ENCODE results near the gene MIPEP. TPM values are rescaled to one million over a fixed set of nuclear protein-coding genes. Genes with fewer than 3 reads are reported as not detected.

Gene MIPEP
- total and polyA plus RNA-seq, 12 donors: 13.9 to 28.6 (median 20.7) TPM

DNA sequence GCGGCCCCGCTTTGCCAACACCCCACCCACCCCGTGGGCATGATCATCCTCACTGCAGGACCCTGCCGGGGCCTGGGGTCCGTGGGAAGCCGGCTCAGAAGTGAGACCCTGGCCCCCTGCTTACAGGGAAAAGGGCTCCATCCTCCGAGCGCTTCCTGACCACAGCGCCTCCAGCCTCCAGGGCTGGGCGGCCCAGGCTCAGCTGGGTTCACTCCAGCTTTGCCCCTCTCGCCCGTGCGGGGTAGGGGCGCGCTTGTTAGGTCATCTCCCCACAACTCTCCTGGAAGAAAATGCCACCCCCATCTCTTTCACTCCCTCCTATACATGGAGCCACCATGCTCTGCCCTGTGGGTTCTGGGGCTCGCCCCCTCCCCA lies 14.7 kb upstream of the MIPEP start:
- no peak overlapping the region for H3K4me3 ChIP-seq

DNA sequence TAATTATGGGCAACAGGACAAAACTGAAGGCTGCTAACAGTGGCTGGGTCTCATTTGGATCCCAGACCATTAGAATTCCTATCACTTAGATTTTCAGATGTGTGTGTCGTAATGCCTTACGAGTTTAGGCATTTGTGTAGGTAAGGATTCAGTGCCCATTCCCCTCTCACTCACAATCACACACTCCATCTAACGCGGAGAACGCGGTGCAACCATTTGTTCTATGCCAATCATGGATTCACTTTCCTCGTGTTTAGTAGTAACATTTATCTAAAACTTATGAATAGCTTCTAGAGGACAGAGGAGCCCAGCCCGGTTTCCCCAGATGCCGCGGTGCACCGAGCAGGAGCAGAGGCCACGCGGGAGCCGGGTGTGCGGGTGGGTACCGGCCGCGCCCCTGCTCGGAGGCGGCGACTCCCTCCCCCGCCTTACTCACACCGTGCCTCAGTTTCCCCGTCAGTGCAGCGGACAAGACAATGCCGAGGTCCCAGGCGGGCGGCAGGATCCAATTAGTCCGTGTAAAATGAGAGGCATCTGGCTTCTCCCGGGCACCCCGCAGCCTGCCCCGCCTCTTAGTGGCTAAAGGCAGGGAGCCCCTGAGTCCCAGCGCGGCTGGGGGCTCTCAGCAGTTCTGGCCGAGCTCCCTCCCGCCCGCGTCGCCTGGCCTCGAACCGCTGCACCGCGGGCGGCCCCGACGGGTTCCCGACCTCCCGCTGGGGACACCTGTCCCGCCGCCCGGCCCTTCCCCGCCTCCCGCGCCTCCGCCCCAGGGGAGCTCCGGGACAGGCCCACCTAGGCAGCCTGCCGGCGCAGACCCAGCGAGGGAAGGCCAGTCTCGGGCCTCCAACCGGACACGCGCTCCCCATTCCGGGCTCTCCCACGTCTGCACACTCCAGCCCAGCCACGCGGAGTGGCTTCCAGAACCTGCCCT lies 14.0 kb upstream of the MIPEP start:
- no peaks in the 10 kb centered on the region for H3K9me3 ChIP-seq (replicated peaks in 1 of 3)
- H3K27me3 ChIP-seq: peaks cover 19% of the 10 kb centered on the region
- H3K4me3 ChIP-seq: peak overlapping the region in 1 of 4 donors; percentile 37
- 9 to 44% (median 13%) methylated on average over 11 to 67 of the region's 67 CpGs for WGBS, 4 donors
- no peak for TF ChIP-seq POLR2A (IDR thresholded peaks at IDR 0.05)
- TF ChIP-seq, protein P1, sequence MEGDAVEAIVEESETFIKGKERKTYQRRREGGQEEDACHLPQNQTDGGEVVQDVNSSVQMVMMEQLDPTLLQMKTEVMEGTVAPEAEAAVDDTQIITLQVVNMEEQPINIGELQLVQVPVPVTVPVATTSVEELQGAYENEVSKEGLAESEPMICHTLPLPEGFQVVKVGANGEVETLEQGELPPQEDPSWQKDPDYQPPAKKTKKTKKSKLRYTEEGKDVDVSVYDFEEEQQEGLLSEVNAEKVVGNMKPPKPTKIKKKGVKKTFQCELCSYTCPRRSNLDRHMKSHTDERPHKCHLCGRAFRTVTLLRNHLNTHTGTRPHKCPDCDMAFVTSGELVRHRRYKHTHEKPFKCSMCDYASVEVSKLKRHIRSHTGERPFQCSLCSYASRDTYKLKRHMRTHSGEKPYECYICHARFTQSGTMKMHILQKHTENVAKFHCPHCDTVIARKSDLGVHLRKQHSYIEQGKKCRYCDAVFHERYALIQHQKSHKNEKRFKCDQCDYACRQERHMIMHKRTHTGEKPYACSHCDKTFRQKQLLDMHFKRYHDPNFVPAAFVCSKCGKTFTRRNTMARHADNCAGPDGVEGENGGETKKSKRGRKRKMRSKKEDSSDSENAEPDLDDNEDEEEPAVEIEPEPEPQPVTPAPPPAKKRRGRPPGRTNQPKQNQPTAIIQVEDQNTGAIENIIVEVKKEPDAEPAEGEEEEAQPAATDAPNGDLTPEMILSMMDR (IDR thresholded peaks at IDR 0.05): no peak
- H3K27ac ChIP-seq: no peak overlapping the region
- no peak for DNase-seq
- peaks cover 0 to 8% of the 10 kb centered on the region in 2 donors for H3K4me1 ChIP-seq (replicated peaks in 1 of 2)
- intact Hi-C loops (cut with DNase I): no loop called here
- no peaks in the 10 kb centered on the region for H3K36me3 ChIP-seq (replicated peaks in 1 of 2)

More for the DNA sequence above, 14.7 kb upstream of the MIPEP start:
- no peak for TF ChIP-seq POLR2A (IDR thresholded peaks at IDR 0.05)
- TF ChIP-seq, protein P1 (IDR thresholded peaks at IDR 0.05): no peak
- H3K27me3 ChIP-seq: peaks cover 19% of the 10 kb centered on the region
- WGBS, 4 donors: 20 to 72% (median 42%) methylated on average over 8 to 16 of the region's 16 CpGs
- intact Hi-C loops (cut with DNase I): no loop called here
- no peaks in the 10 kb centered on the region for H3K9me3 ChIP-seq (replicated peaks in 1 of 3)
- no peaks in the 10 kb centered on the region for H3K36me3 ChIP-seq (replicated peaks in 1 of 2)
- DNase-seq: no peak
- peaks cover 0 to 8% of the 10 kb centered on the region in 2 donors for H3K4me1 ChIP-seq (replicated peaks in 1 of 2)
- no peak overlapping the region for H3K27ac ChIP-seq

DNA sequence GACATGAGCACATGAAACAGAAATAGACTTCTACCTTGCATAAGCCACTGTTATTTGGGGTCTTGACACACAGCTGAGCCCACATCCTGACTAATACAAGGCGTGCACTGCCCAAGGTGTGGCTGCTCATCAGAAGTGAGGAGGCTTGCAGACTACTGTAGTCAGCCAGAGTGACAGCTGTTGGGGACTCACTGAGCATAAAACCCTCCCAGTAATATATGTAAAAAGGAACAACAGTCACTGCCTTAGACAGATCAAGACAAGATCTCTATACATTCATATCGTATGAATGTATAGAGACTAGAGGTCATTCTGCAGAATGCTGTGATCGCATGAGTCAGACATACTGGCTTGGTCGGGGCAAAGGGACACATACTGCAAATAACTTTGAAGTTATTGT lies 12.2 kb upstream of the MIPEP start:
- TF ChIP-seq POLR2A (IDR thresholded peaks at IDR 0.05): no peak
- TF ChIP-seq, protein P1 (IDR thresholded peaks at IDR 0.05): no peak
- no peak for DNase-seq
- peaks cover 19% of the 10 kb centered on the region for H3K27me3 ChIP-seq
- H3K36me3 ChIP-seq (replicated peaks in 1 of 2): no peaks in the 10 kb centered on the region
- H3K9me3 ChIP-seq (replicated peaks in 1 of 3): no peaks in the 10 kb centered on the region
- 77 to 84% (median 80%) methylated on average over 3 to 4 of the region's 4 CpGs for WGBS, 4 donors
- no peak overlapping the region for H3K4me3 ChIP-seq
- intact Hi-C loops (cut with DNase I): no loop called here
- no peak overlapping the region for H3K27ac ChIP-seq
- H3K4me1 ChIP-seq (replicated peaks in 1 of 2): peaks cover 0 to 8% of the 10 kb centered on the region in 2 donors

DNA sequence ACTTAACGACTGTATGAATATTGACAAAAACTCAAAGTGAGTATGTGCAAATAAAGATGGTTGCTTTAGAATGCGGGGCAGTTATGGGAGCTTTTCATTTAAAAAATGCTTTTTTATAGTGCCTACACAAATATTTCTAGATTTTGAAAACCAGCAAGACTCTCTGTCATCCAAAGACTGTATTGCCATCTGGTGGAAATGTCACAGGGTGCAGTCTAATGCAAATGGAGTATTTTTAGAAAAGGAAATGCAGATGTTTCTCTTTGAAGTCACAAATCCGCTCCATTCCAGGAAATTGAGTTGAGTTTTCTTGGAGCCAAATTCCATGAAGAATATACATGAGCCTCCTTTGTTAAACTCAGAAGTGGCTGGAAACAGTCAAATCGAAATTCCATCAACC lies 10.4 kb upstream of the MIPEP start:
- no peak overlapping the region for H3K4me3 ChIP-seq
- H3K27me3 ChIP-seq: peaks cover 19% of the 10 kb centered on the region
- H3K36me3 ChIP-seq (replicated peaks in 1 of 2): no peaks in the 10 kb centered on the region
- intact Hi-C loops (cut with DNase I): no loop called here
- peaks cover 0 to 8% of the 10 kb centered on the region in 2 donors for H3K4me1 ChIP-seq (replicated peaks in 1 of 2)
- TF ChIP-seq, protein P1 (IDR thresholded peaks at IDR 0.05): peak in 4 of 6 experiments; percentile 15 to 62 (median 20)
- no peak for TF ChIP-seq POLR2A (IDR thresholded peaks at IDR 0.05)
- peak in 5 of 7 donors; percentile 41 to 64 (median 52) for DNase-seq
- H3K27ac ChIP-seq: no peak overlapping the region
- 16 to 23% (median 19%) methylated on average over 4 of the region's 4 CpGs for whole genome bisulfite sequencing, 4 donors
- no peaks in the 10 kb centered on the region for H3K9me3 ChIP-seq (replicated peaks in 1 of 3)

Measured in adrenal gland (tissue), 12 donors.